MM.1S (cell line): ENCODE results near the gene FRAS1.

Experiments used
- DNase-seq: peaks from one replicate; pipeline ENCODE4 v3.0.0-alpha.2; 2015
- H2AFZ ChIP-seq: fragments of 300-600 bp; sonication (generic); 2 replicates; pipeline ENCODE4 v1.6.0; 2016; ENCODE audit warnings: antibody characterized with exemption, low read length
- H3F3A ChIP-seq: fragments of 300-600 bp; sonication (generic); 2 replicates; pipeline ENCODE4 v1.6.1; 2016; ENCODE audit warnings: mild to moderate bottlenecking, antibody characterized with exemption, low read length, moderate library complexity, mixed read lengths; ENCODE audit not compliant: insufficient read depth
- H3K27ac ChIP-seq: fragments of 300-600 bp; sonication (generic); 2 replicates; pipeline ENCODE4 v1.5.1; 2016; ENCODE audit warnings: mild to moderate bottlenecking, low read length
- H3K27me3 ChIP-seq: fragments of 300-600 bp; sonication (generic); replicated peaks from 2 replicates; pipeline ENCODE4 v1.6.0; 2016; ENCODE audit warnings: low read length; ENCODE audit not compliant: insufficient read depth
- H3K36me3 ChIP-seq: fragments of 300-600 bp; sonication (generic); replicated peaks from 2 replicates; pipeline ENCODE4 v1.6.1; 2016; ENCODE audit warnings: mild to moderate bottlenecking, low read length, mixed read lengths; ENCODE audit not compliant: insufficient read depth
- H3K4me1 ChIP-seq: fragments of 300-600 bp; sonication (generic); 2 replicates; pipeline ENCODE4 v1.6.1; 2016; ENCODE audit warnings: low read length, mixed read lengths
- H3K4me2 ChIP-seq: fragments of 300-600 bp; sonication (generic); 2 replicates; pipeline ENCODE4 v1.6.0; 2016; ENCODE audit warnings: low read depth, low read length
- H3K4me3 ChIP-seq: fragments of 300-600 bp; sonication (generic); 2 replicates; pipeline ENCODE4 v1.5.1; 2016; ENCODE audit warnings: low read length, mixed read lengths
- H3K79me2 ChIP-seq: fragments of 300-600 bp; sonication (generic); 2 replicates; pipeline ENCODE4 v1.6.1; 2016; ENCODE audit warnings: mixed run types, low read length, mixed read lengths
- H3K9ac ChIP-seq: fragments of 300-600 bp; sonication (generic); 2 replicates; pipeline ENCODE4 v1.6.1; 2016; ENCODE audit warnings: low read length, mixed read lengths
- H3K9me2 ChIP-seq: fragments of 300-600 bp; sonication (generic); replicated peaks from 2 replicates; pipeline ENCODE4 v1.6.1; 2016; ENCODE audit warnings: mild to moderate bottlenecking, low read length, mixed read lengths; ENCODE audit not compliant: insufficient read depth
- H3K9me3 ChIP-seq: fragments of 300-600 bp; sonication (generic); replicated peaks from 2 replicates; pipeline ENCODE4 v1.6.1; 2016; ENCODE audit warnings: mild to moderate bottlenecking, low read length, mixed read lengths; ENCODE audit not compliant: insufficient read depth
- H4K20me1 ChIP-seq: fragments of 300-600 bp; sonication (generic); 2 replicates; pipeline ENCODE4 v1.6.1; 2016; ENCODE audit warnings: mild to moderate bottlenecking, low read length, moderate library complexity, mixed read lengths; ENCODE audit not compliant: insufficient read depth
- CTCF ChIP-seq: fragments of 300-600 bp; sonication (generic); IDR thresholded peaks from 2 replicates; pipeline ENCODE4 v1.5.1; 2016; ENCODE audit warnings: antibody characterized with exemption, low read length, mixed read lengths
- EZH2 ChIP-seq: fragments of 300-600 bp; sonication (generic); optimal IDR thresholded peaks from 2 replicates; pipeline ENCODE3; 2017; ENCODE audit warnings: low read depth, mild to moderate bottlenecking, antibody characterized with exemption, low read length, mixed read lengths
- EZH2phosphoT487 ChIP-seq: fragments of 300-600 bp; sonication (generic); IDR thresholded peaks from 2 replicates; pipeline ENCODE4 v1.6.1; 2018; ENCODE audit warnings: antibody characterized with exemption, low read length

Gene FRAS1

DNA sequence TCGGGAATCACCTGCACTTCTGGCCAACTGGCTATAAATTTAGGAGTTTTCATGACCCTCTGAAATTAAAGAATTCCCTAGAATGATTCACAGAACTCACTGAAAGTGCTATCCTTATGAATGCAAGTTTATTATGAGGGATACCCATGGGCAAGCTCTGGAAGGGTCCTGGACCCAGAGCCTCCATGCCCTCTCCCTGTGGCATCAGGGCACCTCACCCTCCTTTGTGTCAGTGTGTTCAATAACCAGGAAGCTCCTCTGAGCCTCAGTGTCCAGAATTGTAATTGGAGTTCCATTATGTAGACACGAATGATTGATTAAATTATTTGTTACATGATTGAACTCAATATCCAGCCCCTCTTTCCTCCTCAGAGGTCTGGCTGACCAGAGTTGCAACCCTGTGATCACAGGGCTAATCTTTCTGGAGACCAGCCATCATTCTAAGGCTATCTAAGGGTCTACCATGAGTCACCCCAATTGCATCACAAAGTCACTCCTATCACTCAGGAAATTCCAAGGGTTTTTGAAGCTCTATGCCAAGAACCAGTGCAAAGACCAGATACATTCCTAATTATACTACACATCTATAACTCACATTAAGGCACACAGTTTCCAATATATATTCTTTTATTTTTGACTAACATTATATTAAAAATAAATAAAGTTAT, 503.3 kb downstream of the FRAS1 start:
- no peaks in the 10 kb centered on the region for H3K9me2 ChIP-seq
- H3K4me3 ChIP-seq: no peak overlapping the region
- H3F3A ChIP-seq: no peaks in the 10 kb centered on the region
- H3K9me3 ChIP-seq: no peaks in the 10 kb centered on the region
- H3K4me2 ChIP-seq: no peak overlapping the region
- no peaks in the 10 kb centered on the region for H3K27me3 ChIP-seq
- H3K9ac ChIP-seq: no peak overlapping the region
- no peak for TF ChIP-seq EZH2
- no peak for TF ChIP-seq EZH2phosphoT487
- TF ChIP-seq CTCF: no peak
- no peak overlapping the region for H2AFZ ChIP-seq
- no peaks in the 10 kb centered on the region for H3K4me1 ChIP-seq
- no peak for DNase-seq
- H4K20me1 ChIP-seq: no peaks in the 10 kb centered on the region
- no peak overlapping the region for H3K27ac ChIP-seq
- no peaks in the 10 kb centered on the region for H3K79me2 ChIP-seq
- no peaks in the 10 kb centered on the region for H3K36me3 ChIP-seq

GRCh38 chr4:78561677-78562076, 504.6 kb downstream of the FRAS1 start:
- H2AFZ ChIP-seq: no peak overlapping the region
- no peak overlapping the region for H3K9ac ChIP-seq
- H3K9me3 ChIP-seq: no peaks in the 10 kb centered on the region
- TF ChIP-seq CTCF: no peak
- no peak for TF ChIP-seq EZH2
- TF ChIP-seq EZH2phosphoT487: no peak
- no peak overlapping the region for H3K27ac ChIP-seq
- H3K4me3 ChIP-seq: no peak overlapping the region
- no peaks in the 10 kb centered on the region for H3K9me2 ChIP-seq
- peaks cover under 1% of the 10 kb centered on the region for H3K4me1 ChIP-seq
- H3F3A ChIP-seq: 0 out of 2 replicates have a peak, but pooled peaks cover under 1% of the 10 kb centered on the region
- H3K79me2 ChIP-seq: no peaks in the 10 kb centered on the region
- no peaks in the 10 kb centered on the region for H4K20me1 ChIP-seq
- no peak overlapping the region for H3K4me2 ChIP-seq
- no peaks in the 10 kb centered on the region for H3K27me3 ChIP-seq
- no peaks in the 10 kb centered on the region for H3K36me3 ChIP-seq
- DNase-seq: no peak

GRCh38 chr4:78562687-78563086, 505.6 kb downstream of the FRAS1 start:
- H3K27ac ChIP-seq: no peak overlapping the region
- 0 out of 2 replicates have a peak, but pooled peaks cover 7% of the 10 kb centered on the region for H3F3A ChIP-seq
- no peaks in the 10 kb centered on the region for H3K9me3 ChIP-seq
- TF ChIP-seq EZH2 (no peak), EZH2phosphoT487 (no peak), CTCF (no peak)
- H3K27me3 ChIP-seq: no peaks in the 10 kb centered on the region
- H4K20me1 ChIP-seq: no peaks in the 10 kb centered on the region
- H3K79me2 ChIP-seq: no peaks in the 10 kb centered on the region
- H3K9ac ChIP-seq: no peak overlapping the region
- no peaks in the 10 kb centered on the region for H3K36me3 ChIP-seq
- H3K9me2 ChIP-seq: no peaks in the 10 kb centered on the region
- no peak overlapping the region for H3K4me2 ChIP-seq
- DNase-seq: no peak
- H3K4me1 ChIP-seq: peaks cover 10% of the 10 kb centered on the region
- H2AFZ ChIP-seq: no peak overlapping the region
- no peak overlapping the region for H3K4me3 ChIP-seq
